HCT116 (cell line): Measurements from ENCODE around the gene CD69.

Experiments used
- ATF3 ChIP-seq: IDR thresholded peaks from 2 replicates; pipeline ENCODE4 v1.6.1; 2012
- CTCF ChIP-seq, 3 experiments: fragments of 200-600 bp in 1 of 3; sonication (generic) in 1 of 3; IDR thresholded peaks in 2 of 3; conservative IDR thresholded peaks in 1 of 3; 2 replicates each; pipeline ENCODE4 v1.5.1; 2012 to 2017; ENCODE audit warnings: low read depth in 2 of 3, low read length in 2 of 3, antibody characterized with exemption in 1 of 3, borderline replicate concordance in 1 of 3, control low read depth in 1 of 3, mild to moderate bottlenecking in 1 of 3, mixed read lengths in 1 of 3, mixed run types in 1 of 3, moderate library complexity in 1 of 3; ENCODE audit not compliant: insufficient read depth in 1 of 3
- EZH2 ChIP-seq: fragments of 200-600 bp; sonication (generic); IDR thresholded peaks from 2 replicates; pipeline ENCODE4 v1.6.1; 2017; ENCODE audit warnings: antibody characterized with exemption, mixed run types
- MAX ChIP-seq: IDR thresholded peaks from 2 replicates; pipeline ENCODE4 v1.6.1; 2012
- SRF ChIP-seq: IDR thresholded peaks from 2 replicates; pipeline ENCODE4 v1.6.1; 2012; ENCODE audit warnings: low read depth

- TF ChIP-seq ATF3, result no peak
- no peak for TF ChIP-seq MAX
- no peak for TF ChIP-seq CTCF (IDR thresholded peaks at IDR 0.05 in 2 of 3, conservative IDR thresholded peaks at IDR 0.05 in 1 of 3; ENCODE audit: borderline replicate concordance in 1 of 3, insufficient read depth in 1 of 3, low read depth in 2 of 3, low read length in 2 of 3)
- no peak for TF ChIP-seq SRF
- no peak for TF ChIP-seq EZH2
Measured at GRCh38 chr12:9755035-9755434, 5.7 kb downstream of the CD69 start.
